ENCODE results near the gene VPS37B. TPM values are rescaled to one million over a fixed set of nuclear protein-coding genes. Genes with fewer than 3 reads are reported as not detected.
"Not testable (repeated sequence)": the region's sequence is repeated elsewhere in the genome, so short reads cannot be mapped to it uniquely, and the experiment has no call there.

Gene VPS37B
- total RNA-seq, 6 experiments from 2014 or later = 26.4 to 33.1 (median 28.1) TPM

DNA sequence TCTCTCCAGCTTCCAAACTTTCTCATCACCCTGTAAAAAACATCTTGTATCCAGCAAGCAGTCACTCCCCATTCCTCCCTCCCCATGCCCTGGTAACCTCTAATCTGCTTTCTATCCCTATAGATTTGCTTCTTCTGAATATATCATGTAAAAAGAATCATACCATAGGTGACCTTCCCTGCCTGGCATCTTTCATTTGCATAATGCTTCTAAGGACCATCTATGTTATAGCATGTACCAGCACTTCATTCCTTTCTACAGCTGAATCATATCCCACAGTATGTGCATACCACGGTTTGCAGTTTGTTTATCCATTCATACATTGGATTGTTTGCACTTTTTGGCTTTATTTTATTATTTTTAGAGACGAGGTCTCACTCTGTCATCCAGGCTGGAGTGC is 22.9 kb upstream of the VPS37B start:
- H3K36me3 Mint-ChIP-seq (ENCODE audit: low read depth) = no peaks in the 10 kb centered on the region
- H3K9me3 Mint-ChIP-seq = no peaks in the 10 kb centered on the region
- H3K4me1 Mint-ChIP-seq (ENCODE audit: low read depth) = peaks cover 41% of the 10 kb centered on the region
- H3K27ac Mint-ChIP-seq = no peak overlapping the region
- H3K4me3 Mint-ChIP-seq = no peak overlapping the region
- TF ChIP-seq CTCF (IDR thresholded peaks at IDR 0.05) = no peak
- H3K27me3 Mint-ChIP-seq (ENCODE audit: insufficient read depth) = no peaks in the 10 kb centered on the region
- no peak for DNase-seq

DNA sequence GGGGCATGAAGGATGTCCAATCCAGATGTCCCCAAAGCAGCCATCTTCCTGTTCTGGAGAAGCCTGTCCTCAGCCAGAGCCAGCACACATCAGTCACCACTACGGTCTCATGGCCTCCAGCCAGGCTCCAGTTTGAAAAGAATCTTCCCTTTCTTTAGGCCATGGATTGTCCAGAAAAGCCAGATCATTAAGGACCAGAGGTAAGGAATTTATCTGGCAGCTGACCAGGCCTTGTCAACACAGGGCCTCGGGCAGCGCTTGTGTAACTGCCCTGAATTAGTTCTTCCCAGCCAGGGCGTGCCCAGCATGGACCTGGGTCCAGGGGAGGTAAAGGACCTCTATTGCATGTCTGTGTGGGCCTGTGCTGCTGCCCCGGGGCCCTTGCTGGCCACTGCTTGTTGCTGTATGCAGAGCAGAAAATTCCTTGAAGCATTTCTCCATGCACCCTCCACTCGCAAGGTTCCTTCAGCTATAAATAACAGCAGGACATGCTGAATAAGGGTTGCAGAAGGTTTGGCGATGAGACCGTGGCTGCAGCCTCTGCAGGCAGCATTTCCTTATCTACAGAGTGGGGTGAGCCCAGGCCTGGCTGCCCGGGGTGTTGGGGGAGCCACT is 21.7 kb upstream of the VPS37B start:
- no peaks in the 10 kb centered on the region for H3K27me3 Mint-ChIP-seq (ENCODE audit: insufficient read depth)
- peak overlapping the region; percentile 56 for H3K27ac Mint-ChIP-seq
- peaks cover 41% of the 10 kb centered on the region for H3K4me1 Mint-ChIP-seq (ENCODE audit: low read depth)
- no peaks in the 10 kb centered on the region for H3K36me3 Mint-ChIP-seq (ENCODE audit: low read depth)
- H3K9me3 Mint-ChIP-seq = no peaks in the 10 kb centered on the region
- H3K4me3 Mint-ChIP-seq = no peak overlapping the region
- DNase-seq = peak; percentile 78
- TF ChIP-seq CTCF (IDR thresholded peaks at IDR 0.05) = no peak

DNA sequence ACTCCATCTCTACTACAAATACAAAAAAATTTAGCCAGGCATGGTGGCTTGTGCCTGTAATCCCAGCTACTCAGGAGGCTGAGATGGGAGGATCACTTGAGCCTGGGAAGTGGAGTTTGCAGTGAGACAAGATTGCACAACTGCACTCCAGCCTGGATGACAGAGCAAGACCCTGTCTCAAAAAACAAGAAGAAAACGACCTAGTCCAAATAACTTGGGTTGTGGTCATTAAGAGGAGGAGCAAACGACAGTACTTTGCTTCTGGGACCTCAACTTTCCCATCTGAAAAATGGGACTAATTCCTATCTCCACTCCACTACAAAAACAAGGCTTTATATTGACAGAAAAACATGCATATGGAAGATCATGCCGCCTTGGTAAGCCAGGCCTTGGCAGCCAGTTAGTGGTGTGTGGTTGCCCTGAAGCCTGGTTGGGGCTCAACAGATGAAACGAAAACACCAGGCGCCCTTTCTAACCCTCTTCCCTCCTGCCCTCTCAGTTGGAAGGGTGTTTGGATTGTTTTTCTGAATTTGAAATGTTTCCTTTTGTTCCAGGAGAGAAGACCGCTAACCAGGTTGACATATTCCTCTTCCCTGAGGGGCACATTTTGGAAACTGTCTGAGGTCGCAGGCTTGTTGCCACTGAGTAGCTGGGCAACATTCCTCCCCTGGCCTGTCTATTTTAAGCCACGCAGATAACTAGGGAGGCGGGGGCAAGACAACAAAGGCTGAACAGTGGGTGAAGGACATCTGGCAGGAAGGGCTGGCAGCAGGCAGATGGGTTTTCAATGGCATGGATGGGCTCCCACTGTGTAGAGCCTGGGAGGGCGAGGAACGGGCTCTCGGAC is 13.7 kb upstream of the VPS37B start:
- no peaks in the 10 kb centered on the region for H3K36me3 Mint-ChIP-seq (ENCODE audit: low read depth)
- peaks cover 7% of the 10 kb centered on the region; the same call in 1 of the 2 replicates for H3K4me1 Mint-ChIP-seq (ENCODE audit: low read depth)
- no peak overlapping the region for H3K27ac Mint-ChIP-seq
- no peak for TF ChIP-seq CTCF (IDR thresholded peaks at IDR 0.05)
- no peaks in the 10 kb centered on the region; the same call in 1 of the 2 replicates for H3K9me3 Mint-ChIP-seq
- no peak for DNase-seq
- no peak overlapping the region for H3K4me3 Mint-ChIP-seq
- H3K27me3 Mint-ChIP-seq (ENCODE audit: insufficient read depth) = peaks cover 2% of the 10 kb centered on the region

DNA sequence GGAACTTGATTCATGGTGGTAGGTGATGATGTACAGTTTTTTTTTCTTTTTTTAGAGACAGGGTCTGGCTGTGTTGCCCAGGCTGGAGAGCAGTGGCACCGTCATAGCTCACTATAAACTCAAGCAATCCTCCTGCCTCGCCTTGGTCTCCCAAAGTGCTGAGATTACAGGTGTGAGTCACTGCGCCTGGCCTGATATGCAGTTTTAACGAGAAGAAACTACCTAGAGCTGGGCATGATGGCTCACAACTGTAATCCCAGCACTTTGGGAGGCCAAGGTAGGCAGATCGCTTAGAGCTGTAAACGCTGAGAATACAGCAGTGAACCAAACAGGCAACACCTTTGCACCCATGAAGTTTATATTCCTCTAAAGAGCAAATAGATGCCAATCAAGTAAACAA is 13.0 kb upstream of the VPS37B start:
- H3K27ac Mint-ChIP-seq = no peak overlapping the region
- H3K36me3 Mint-ChIP-seq (ENCODE audit: low read depth) = no peaks in the 10 kb centered on the region
- peaks cover 2% of the 10 kb centered on the region for H3K27me3 Mint-ChIP-seq (ENCODE audit: insufficient read depth)
- H3K4me3 Mint-ChIP-seq = no peak overlapping the region
- H3K9me3 Mint-ChIP-seq = no peaks in the 10 kb centered on the region; the same call in 1 of the 2 replicates
- H3K4me1 Mint-ChIP-seq (ENCODE audit: low read depth) = peaks cover 7% of the 10 kb centered on the region; the same call in 1 of the 2 replicates
- DNase-seq = no peak
- TF ChIP-seq CTCF (IDR thresholded peaks at IDR 0.05) = no peak

DNA sequence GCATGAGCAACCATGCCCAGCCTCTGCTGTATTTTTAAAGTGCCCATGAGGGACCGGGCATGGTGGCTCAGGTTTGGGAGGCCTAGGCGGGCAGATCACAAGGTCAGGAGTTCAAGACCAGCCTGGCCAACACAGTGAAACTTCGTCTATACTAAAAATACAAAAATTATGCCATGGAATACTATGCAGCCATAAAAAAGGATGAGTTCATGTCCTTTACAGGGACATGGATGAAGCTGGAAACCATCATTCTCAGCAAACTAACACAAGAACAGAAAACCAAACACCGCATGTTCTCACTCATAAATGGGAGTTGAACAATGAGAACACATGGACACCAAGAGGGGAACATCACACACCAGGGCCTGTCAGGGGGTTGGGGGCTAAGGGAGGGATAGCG is 9.3 kb upstream of the VPS37B start:
- not testable (repeated sequence) for H3K36me3 Mint-ChIP-seq (ENCODE audit: low read depth); H3K9me3 Mint-ChIP-seq; H3K27me3 Mint-ChIP-seq (ENCODE audit: insufficient read depth); H3K4me3 Mint-ChIP-seq; H3K4me1 Mint-ChIP-seq (ENCODE audit: low read depth); DNase-seq; H3K27ac Mint-ChIP-seq

DNA sequence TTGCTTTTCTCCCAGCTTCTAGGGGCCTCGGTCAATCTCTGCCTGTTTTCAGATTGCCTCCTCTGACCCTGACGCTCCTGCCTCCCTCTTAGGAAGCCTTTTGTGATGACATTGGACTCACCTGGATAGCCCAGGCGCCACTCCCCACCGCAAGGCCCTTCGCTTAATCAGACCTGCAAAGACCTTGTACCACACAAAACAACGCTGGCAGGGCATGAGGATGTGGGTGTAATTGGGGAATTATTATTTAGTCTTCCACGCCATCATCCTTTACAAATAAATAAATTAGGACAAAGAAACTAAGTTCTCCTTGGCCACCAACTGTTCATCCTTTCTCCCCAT is 7.7 kb upstream of the VPS37B start:
- no peak overlapping the region for H3K4me3 Mint-ChIP-seq
- DNase-seq = no peak
- H3K27ac Mint-ChIP-seq = no peak overlapping the region
- no peak for TF ChIP-seq CTCF (IDR thresholded peaks at IDR 0.05)
- H3K36me3 Mint-ChIP-seq (ENCODE audit: low read depth) = no peaks in the 10 kb centered on the region
- H3K9me3 Mint-ChIP-seq = no peaks in the 10 kb centered on the region; the same call in 1 of the 2 replicates
- peaks cover 6% of the 10 kb centered on the region for H3K4me1 Mint-ChIP-seq (ENCODE audit: low read depth)
- H3K27me3 Mint-ChIP-seq (ENCODE audit: insufficient read depth) = peaks cover 9% of the 10 kb centered on the region
